ENCODE measurements around the gene EIF4E2.

DNA sequence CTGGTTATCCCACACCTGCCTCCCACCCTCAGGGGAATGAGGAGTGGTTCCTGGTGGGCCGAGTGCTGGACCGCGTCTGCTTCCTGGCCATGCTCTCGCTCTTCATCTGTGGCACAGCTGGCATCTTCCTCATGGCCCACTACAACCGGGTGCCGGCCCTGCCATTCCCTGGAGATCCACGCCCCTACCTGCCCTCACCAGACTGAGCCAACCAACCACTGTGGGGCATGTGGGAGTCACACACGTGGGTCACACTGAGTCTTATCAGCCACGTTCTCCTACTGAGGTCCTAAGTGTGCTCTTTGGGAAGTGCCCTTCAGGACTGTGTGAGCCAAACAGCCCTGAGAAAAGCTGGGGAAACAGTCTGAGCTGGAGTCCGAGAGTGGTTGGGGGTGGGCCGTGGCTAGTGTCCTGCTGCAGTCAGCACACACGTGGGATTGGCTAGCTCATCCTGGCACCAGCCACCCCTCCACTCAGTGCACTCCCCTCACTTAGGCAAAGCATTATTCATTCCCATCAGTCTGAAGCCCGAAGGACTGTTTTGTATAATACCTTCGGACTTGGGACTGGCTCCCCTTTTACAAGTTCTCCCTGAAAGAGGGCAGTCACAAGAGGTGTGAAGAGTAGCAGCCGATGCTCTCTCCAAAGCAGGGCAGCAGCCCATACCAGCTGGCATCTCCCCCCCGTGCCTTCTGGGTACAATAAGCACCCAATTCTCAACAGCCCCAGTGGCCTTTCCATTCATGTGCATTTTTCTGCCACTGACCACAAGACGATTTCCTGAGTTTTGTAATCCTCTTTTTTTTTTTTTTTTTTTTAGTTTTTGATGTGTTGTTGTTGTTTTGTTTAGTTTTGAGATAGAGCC is 4.7 kb upstream of the EIF4E2 start:
- TF ChIP-seq, protein P1, sequence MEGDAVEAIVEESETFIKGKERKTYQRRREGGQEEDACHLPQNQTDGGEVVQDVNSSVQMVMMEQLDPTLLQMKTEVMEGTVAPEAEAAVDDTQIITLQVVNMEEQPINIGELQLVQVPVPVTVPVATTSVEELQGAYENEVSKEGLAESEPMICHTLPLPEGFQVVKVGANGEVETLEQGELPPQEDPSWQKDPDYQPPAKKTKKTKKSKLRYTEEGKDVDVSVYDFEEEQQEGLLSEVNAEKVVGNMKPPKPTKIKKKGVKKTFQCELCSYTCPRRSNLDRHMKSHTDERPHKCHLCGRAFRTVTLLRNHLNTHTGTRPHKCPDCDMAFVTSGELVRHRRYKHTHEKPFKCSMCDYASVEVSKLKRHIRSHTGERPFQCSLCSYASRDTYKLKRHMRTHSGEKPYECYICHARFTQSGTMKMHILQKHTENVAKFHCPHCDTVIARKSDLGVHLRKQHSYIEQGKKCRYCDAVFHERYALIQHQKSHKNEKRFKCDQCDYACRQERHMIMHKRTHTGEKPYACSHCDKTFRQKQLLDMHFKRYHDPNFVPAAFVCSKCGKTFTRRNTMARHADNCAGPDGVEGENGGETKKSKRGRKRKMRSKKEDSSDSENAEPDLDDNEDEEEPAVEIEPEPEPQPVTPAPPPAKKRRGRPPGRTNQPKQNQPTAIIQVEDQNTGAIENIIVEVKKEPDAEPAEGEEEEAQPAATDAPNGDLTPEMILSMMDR (IDR thresholded peaks at IDR 0.05; ENCODE audit: extremely low read depth in 1 of 2, insufficient read depth in 1 of 2, low read depth in 1 of 2, low read length in 2 of 2) = no peak
- TF ChIP-seq POLR2A (IDR thresholded peaks at IDR 0.05; ENCODE audit: low read depth, low read length) (no peak), POLR2AphosphoS5 (IDR thresholded peaks at IDR 0.05; ENCODE audit: insufficient read depth, low read depth, low read length) (no peak), GATA2 (IDR thresholded peaks at IDR 0.05; ENCODE audit: insufficient read depth, insufficient read length, low read depth, low read length) (no peak), JUN (IDR thresholded peaks at IDR 0.05; ENCODE audit: borderline replicate concordance, insufficient read depth, insufficient read length, low read depth) (no peak), EZH2 (IDR thresholded peaks at IDR 0.05; ENCODE audit: borderline replicate concordance, low read depth, low read length, severe bottlenecking) (no peak), MYC (IDR thresholded peaks at IDR 0.05; ENCODE audit: low read depth, low read length) (no peak), FOS (IDR thresholded peaks at IDR 0.05; ENCODE audit: borderline replicate concordance, insufficient read depth, low read length) (no peak)
- TF ChIP-seq, protein P2, sequence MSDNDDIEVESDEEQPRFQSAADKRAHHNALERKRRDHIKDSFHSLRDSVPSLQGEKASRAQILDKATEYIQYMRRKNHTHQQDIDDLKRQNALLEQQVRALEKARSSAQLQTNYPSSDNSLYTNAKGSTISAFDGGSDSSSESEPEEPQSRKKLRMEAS (IDR thresholded peaks at IDR 0.05; ENCODE audit: insufficient read depth, insufficient read length) = no peak

All from endothelial cell of umbilical vein (primary cell).